ENCODE data around the gene FAAP20.
"Not testable (repeated sequence)": the region's sequence is repeated elsewhere in the genome, so short reads cannot be mapped to it uniquely, and the experiment has no call there.

FAAP20 gene

DNA sequence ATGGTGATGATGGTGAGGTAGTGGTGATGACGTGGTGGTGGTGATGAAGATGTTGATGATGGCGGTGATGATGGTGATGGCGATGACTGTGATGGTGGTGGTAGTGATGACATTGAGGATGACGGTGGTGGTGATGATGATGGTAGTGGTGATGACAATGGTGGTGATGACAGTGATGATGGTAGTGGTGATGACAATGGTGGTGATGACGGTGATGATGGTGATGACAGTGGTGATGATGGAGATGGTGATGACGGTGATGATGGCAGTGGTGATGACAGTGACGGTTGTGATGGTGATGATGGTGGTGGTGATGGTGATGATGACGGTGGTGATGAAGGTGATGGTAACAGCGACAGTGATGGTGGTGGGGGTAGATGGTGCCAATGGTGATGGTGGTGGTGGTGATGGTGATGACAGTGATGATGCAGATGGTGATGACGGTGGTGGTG is 39.4 kb downstream of the FAAP20 start:
- no peak overlapping the region for H3K4me3 ChIP-seq (ENCODE audit: low read depth, low read length)
- TF ChIP-seq, protein P1, sequence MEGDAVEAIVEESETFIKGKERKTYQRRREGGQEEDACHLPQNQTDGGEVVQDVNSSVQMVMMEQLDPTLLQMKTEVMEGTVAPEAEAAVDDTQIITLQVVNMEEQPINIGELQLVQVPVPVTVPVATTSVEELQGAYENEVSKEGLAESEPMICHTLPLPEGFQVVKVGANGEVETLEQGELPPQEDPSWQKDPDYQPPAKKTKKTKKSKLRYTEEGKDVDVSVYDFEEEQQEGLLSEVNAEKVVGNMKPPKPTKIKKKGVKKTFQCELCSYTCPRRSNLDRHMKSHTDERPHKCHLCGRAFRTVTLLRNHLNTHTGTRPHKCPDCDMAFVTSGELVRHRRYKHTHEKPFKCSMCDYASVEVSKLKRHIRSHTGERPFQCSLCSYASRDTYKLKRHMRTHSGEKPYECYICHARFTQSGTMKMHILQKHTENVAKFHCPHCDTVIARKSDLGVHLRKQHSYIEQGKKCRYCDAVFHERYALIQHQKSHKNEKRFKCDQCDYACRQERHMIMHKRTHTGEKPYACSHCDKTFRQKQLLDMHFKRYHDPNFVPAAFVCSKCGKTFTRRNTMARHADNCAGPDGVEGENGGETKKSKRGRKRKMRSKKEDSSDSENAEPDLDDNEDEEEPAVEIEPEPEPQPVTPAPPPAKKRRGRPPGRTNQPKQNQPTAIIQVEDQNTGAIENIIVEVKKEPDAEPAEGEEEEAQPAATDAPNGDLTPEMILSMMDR (IDR thresholded peaks at IDR 0.05; ENCODE audit: low read depth, low read length, missing control alignments) = no peak

DNA sequence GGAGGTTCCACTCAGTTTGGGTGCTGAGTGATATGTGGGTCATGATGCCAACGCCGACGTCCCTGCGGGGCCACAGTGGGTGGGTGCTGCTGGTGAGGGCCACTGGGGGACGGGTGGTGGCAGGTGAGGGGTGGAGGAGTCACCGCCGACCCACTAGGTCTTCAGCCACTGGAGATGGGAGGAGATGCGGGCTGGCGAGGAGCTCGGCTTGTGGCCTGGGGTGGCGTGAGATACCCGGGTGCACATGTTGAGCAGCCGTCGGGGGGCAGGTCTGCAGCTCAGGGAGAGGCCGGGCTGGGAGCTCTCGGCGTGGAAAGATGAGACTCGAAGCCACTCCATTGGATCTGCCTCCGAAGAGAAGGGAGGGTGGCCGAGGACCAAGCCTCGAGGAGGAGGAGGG is 40.5 kb downstream of the FAAP20 start:
- DNase-seq (ENCODE audit: low read depth) = no peak
- H3K4me3 ChIP-seq (ENCODE audit: low read depth, low read length) = no peak overlapping the region
- TF ChIP-seq, protein P1 (IDR thresholded peaks at IDR 0.05; ENCODE audit: low read depth, low read length, missing control alignments) = no peak

More for the DNA sequence above, 39.4 kb downstream of the FAAP20 start:
- no peak for DNase-seq (ENCODE audit: low read depth)

DNA sequence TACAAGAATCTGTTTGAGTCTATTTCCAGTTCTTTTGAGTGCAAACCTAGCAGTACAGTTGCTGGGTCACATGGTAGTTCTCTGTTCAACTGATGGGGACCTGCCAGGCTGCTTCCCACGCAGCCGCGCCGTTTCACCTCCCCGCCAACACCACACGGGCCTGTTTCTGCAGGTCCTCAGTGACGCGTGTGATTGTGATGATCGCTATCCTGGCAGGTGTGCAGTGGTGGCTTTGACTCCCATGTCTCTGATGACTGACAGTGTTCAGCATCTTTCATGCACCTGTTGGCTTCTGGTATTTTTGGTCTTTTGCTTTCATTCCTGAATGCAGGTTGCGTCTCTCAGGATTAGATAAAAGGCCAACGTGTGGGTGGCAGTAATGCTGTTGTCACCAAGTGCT is 41.6 kb downstream of the FAAP20 start:
- H3K4me3 ChIP-seq (ENCODE audit: low read depth, low read length) = no peak overlapping the region
- no peak for DNase-seq (ENCODE audit: low read depth)
- TF ChIP-seq, protein P1 (IDR thresholded peaks at IDR 0.05; ENCODE audit: low read depth, low read length, missing control alignments) = no peak

DNA sequence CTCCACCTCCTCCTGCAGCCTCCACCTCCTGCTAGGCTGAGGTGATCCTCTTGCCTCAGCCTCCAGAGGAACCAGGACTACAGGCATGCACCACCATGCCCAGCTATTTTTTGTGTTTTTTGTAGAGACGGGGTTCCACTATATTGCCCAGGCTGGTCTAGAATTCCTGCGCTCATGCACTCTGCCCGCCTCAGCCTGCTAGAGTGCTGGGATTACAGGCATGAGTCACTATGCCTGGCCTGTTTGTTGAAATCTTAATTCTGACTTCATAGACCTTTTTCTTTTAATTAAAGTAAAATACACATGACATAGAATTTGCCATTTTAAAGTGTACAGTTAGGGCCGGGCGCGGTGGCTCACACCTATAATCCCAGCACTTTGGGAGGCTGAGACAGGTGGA is 42.7 kb downstream of the FAAP20 start:
- TF ChIP-seq, protein P1 (IDR thresholded peaks at IDR 0.05; ENCODE audit: low read depth, low read length, missing control alignments) = no peak
- no peak overlapping the region for H3K4me3 ChIP-seq (ENCODE audit: low read depth, low read length)
- no peak for DNase-seq (ENCODE audit: low read depth)

DNA sequence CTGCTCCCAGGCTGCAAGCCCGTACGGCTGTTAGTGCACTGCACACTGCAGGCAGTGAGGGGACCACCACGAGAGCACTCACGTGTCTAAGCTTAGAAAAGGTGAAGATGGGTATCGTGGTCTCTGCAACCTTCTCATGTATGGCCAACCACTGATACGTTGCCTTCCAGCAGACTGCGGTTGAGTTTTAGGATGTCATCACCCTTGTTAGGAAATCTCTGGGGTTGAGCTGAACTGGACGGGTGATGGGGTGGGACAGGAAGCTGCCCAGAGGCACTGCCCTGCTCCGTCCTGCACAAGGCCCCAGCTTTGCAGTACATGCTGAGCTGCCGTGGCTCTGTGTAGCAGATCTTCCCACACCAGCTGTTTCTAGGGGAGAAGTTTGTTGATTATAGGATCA is 43.3 kb downstream of the FAAP20 start:
- no peak overlapping the region for H3K4me3 ChIP-seq (ENCODE audit: low read depth, low read length)
- TF ChIP-seq, protein P1 (IDR thresholded peaks at IDR 0.05; ENCODE audit: low read depth, low read length, missing control alignments) = no peak
- DNase-seq (ENCODE audit: low read depth) = no peak

DNA sequence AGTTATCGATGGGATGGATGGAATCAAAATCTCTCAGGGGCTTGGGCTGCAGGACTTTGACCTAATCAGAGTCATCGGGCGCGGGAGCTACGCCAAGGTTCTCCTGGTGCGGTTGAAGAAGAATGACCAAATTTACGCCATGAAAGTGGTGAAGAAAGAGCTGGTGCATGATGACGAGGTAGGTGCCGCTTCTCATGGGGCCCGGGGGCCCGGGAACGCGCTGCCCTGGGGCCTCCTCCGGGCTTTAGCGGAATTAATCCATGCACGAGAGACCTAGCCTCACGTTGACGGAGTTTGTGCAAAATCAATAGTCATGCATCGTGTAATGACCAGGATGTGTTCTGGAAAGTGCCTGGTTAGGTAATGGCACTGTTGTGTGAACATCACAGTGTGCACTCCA is 43.8 kb downstream of the FAAP20 start:
- TF ChIP-seq, protein P1 (IDR thresholded peaks at IDR 0.05; ENCODE audit: low read depth, low read length, missing control alignments) = no peak
- H3K4me3 ChIP-seq (ENCODE audit: low read depth, low read length) = no peak overlapping the region
- no peak for DNase-seq (ENCODE audit: low read depth)

DNA sequence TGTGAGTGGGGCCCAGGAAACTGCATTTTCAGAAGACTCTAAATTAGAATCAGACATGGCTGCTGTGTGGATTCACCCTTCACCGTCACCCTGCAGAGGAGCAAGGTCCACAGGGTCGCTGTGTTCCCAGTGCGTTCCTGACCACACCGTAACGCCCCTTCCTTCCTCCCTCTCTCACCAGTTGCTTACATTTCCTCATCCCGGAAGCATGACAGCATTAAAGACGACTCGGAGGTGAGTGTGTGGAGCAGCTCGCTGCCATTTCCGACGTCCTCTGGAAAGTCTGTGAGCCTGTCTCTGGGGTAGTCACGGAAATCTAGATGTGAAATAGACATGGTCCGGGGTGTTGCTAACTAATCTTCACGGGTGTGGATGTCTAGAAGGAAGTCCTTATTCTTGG is 45.9 kb downstream of the FAAP20 start:
- H3K4me3 ChIP-seq (ENCODE audit: low read depth, low read length) = no peak overlapping the region
- TF ChIP-seq, protein P1 (IDR thresholded peaks at IDR 0.05; ENCODE audit: low read depth, low read length, missing control alignments) = no peak
- DNase-seq (ENCODE audit: low read depth) = no peak

DNA sequence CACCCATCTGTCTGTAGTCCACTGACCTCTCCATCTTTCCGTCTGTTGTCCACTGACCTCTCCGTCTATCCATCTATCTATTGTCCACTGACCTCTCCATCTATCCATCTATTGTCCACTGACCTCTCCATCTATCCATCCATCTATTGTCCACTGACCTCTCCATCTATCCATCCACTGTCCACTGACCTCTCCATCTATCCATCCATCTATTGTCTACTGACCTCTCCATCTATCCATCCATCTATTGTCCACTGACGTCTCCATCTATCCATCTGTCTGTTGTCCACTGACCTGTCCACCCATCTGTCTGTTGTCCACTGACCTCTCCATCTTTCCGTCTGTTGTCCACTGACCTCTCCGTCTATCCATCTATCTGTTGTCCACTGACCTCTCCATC is 46.7 kb downstream of the FAAP20 start:
- H3K4me3 ChIP-seq (ENCODE audit: low read depth, low read length); DNase-seq (ENCODE audit: low read depth): not testable (repeated sequence)

All from GM12864 (cell line).